HepG2 (cell line): ENCODE measurements around the gene TPM1. TPM values are rescaled to one million over a fixed set of nuclear protein-coding genes. Genes with fewer than 3 reads are reported as not detected.

ENCODE experiments used
- ARHGAP35 ChIP-seq: sonication (generic); formaldehyde crosslinking; IDR thresholded peaks from 2 replicates; pipeline ENCODE4 v1.9.0; 2022; ENCODE audit warnings: mild to moderate bottlenecking, inconsistent platforms, moderate library complexity, missing genetic modification reagents, borderline replicate concordance
- FOSL2 ChIP-seq: sonication (generic); formaldehyde crosslinking; IDR thresholded peaks from 2 replicates; pipeline ENCODE4 v1.4.0; 2020; ENCODE audit warnings: missing genetic modification reagents
- FOXA3 ChIP-seq: IDR thresholded peaks from 2 replicates; pipeline ENCODE4 v1.6.1; 2016; ENCODE audit warnings: missing genetic modification reagents, missing compliant biosample characterization
- HDAC2 ChIP-seq: sonication (generic); formaldehyde crosslinking; IDR thresholded peaks from 2 replicates; pipeline ENCODE4 v1.4.0; 2020; ENCODE audit warnings: missing genetic modification reagents
- HDAC6 ChIP-seq: fragments of 200-600 bp; sonication (generic); IDR thresholded peaks from 2 replicates; pipeline ENCODE4 v1.7.0; 2017; ENCODE audit warnings: mild to moderate bottlenecking, antibody characterized with exemption, low read length, low read depth
- MYC ChIP-seq: sonication (generic); formaldehyde crosslinking; IDR thresholded peaks from 2 replicates; pipeline ENCODE4 v1.9.0; 2021; ENCODE audit warnings: missing genetic modification reagents, borderline replicate concordance
- PITX1 ChIP-seq: sonication (generic); formaldehyde crosslinking; IDR thresholded peaks from 2 replicates; pipeline ENCODE4 v1.5.1; 2020; ENCODE audit warnings: mild to moderate bottlenecking, missing genetic modification reagents
- SNAPC2 ChIP-seq: sonication (generic); formaldehyde crosslinking; IDR thresholded peaks from 2 replicates; pipeline ENCODE4 v1.8.1; 2022; ENCODE audit warnings: mild to moderate bottlenecking, missing genetic modification reagents
- SRF ChIP-seq: IDR thresholded peaks from 2 replicates; pipeline ENCODE4 v1.6.1; 2011; ENCODE audit warnings: mild to moderate bottlenecking, low read depth, low read length, moderate library complexity
- U2AF2 ChIP-seq: fragments of 200-400 bp; formaldehyde crosslinking; IDR thresholded peaks from 2 replicates; pipeline ENCODE4 v1.6.1; 2017; ENCODE audit warnings: low read depth, mild to moderate bottlenecking, low read length
- ZBTB7A ChIP-seq: sonication (generic); formaldehyde crosslinking; IDR thresholded peaks from 2 replicates; pipeline ENCODE4 v1.8.0; 2022; ENCODE audit warnings: mild to moderate bottlenecking, missing genetic modification reagents
- ZNF431 ChIP-seq: sonication (generic); formaldehyde crosslinking; IDR thresholded peaks from 2 replicates; pipeline ENCODE4 v1.9.0; 2022; ENCODE audit warnings: missing genetic modification reagents, low read depth, mild to moderate bottlenecking, borderline replicate concordance
- ZNF572 ChIP-seq: sonication (generic); formaldehyde crosslinking; IDR thresholded peaks from 2 replicates; pipeline ENCODE4 v1.5.1; 2020; ENCODE audit warnings: mild to moderate bottlenecking, missing genetic modification reagents
- ZNF792 ChIP-seq: IDR thresholded peaks from 2 replicates; pipeline ENCODE4 v1.6.1; 2016
- polyA plus RNA-seq, 8 experiments: library from polyadenylated mRNA; depleted of rRNA in 3 of 8; stranded (reverse) in 7 of 8; unstranded in 1 of 8; fragments of >200 nt; fragmentation: Illumina TruSeq in 4 of 8; extraction: Trizol in 4 of 8; gene quantifications; 2 replicates each; pipeline versions ENCODE4 v1.2.1 to v1.2.3, GENCODE V29; 2011 to 2016; ENCODE audit warnings: low read depth in 4 of 8, missing spikeins in 1 of 8, mixed read lengths in 1 of 8; ENCODE audit not compliant: insufficient read depth in 1 of 8
- total RNA-seq, 5 experiments: library from RNA; depleted of rRNA; stranded (reverse); fragments of >200 nt; fragmentation: Illumina TruSeq; extraction: Trizol; gene quantifications; 2 replicates each; pipeline ENCODE4 v1.2.3, GENCODE V29; 2016; ENCODE audit warnings: low read depth in 1 of 5
- TF ChIP-seq, protein P1 (sequence below): sonication (generic); formaldehyde crosslinking; IDR thresholded peaks from 2 replicates; pipeline ENCODE4 v1.5.0; 2020; ENCODE audit warnings: mild to moderate bottlenecking, missing genetic modification reagents, moderate library complexity
- TF ChIP-seq, protein P2 (sequence below), 2 experiments: sonication (generic) in 1 of 2; formaldehyde crosslinking in 1 of 2; IDR thresholded peaks; 2 replicates each; pipeline versions ENCODE4 v1.4.0 to v1.6.1; 2018 to 2020; ENCODE audit warnings: missing genetic modification reagents in 2 of 2, borderline replicate concordance in 1 of 2, low read depth in 1 of 2, mild to moderate bottlenecking in 1 of 2, missing biosample characterization in 1 of 2
- TF ChIP-seq, protein P3 (sequence below): sonication (generic); formaldehyde crosslinking; IDR thresholded peaks from 2 replicates; pipeline ENCODE4 v1.4.0; 2020; ENCODE audit warnings: missing genetic modification reagents
- TF ChIP-seq, protein P4 (sequence below): sonication (generic); formaldehyde crosslinking; IDR thresholded peaks from 2 replicates; pipeline ENCODE4 v1.5.0; 2020; ENCODE audit warnings: mild to moderate bottlenecking, low read depth, missing genetic modification reagents, borderline replicate concordance
- TF ChIP-seq, protein P5 (sequence below): sonication (generic); formaldehyde crosslinking; IDR thresholded peaks from 2 replicates; pipeline ENCODE4 v1.4.0; 2020; ENCODE audit warnings: mild to moderate bottlenecking, missing genetic modification reagents
- TF ChIP-seq, protein P6 (sequence below): IDR thresholded peaks from 2 replicates; pipeline ENCODE4 v1.6.1; 2016; ENCODE audit warnings: mild to moderate bottlenecking, missing biosample characterization, missing genetic modification reagents
- TF ChIP-seq, protein P7 (sequence below): IDR thresholded peaks from 2 replicates; pipeline ENCODE4 v1.6.1; 2012; ENCODE audit warnings: inconsistent platforms

TPM1 gene
- total and polyA plus RNA-seq, 2 of the 13 experiments (the other 11 are each of a cell fraction or from before 2014, with no cell fraction given) = 98.9 to 109 TPM

DNA sequence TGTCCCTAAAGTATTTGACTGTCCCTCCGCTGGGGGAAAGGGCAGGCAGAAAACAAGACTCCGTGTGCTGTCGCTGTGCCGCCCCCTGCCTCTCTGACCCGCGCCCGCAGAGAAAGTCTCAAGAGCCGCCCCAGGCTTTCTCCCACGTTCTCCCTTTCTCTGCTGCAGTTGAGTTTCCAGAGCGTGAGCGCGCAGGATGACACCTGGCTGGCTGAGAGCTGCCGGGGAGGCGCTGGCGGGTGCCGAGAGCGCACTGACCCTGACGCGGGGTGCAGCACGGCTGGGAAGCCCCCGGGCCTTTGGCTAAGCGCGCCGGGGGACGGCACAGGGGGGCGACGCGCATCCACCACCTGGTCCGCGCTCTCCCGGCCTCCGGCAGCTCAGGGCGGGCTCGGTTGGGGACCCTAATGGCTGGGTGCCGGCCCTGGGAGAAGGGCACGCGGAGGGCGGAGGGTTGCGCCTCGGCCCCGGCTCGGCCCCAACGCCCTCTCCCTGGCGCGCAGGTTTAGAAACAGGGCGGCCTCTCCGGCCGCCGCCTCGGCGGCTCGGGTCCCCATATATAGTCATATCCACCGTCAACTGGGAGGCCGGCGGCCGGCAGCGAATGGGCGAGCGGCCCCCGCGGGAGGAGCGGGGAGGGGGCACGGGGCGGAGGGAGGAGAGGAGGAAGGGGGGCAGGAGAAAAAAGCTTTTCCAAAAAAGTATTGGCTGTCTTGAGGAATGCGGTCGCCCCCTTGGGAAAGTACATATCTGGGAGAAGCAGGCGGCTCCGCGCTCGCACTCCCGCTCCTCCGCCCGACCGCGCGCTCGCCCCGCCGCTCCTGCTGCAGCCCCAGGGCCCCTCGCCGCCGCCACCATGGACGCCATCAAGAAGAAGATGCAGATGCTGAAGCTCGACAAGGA, at the start of gene TPM1 (continued):
- TF ChIP-seq, protein P1, sequence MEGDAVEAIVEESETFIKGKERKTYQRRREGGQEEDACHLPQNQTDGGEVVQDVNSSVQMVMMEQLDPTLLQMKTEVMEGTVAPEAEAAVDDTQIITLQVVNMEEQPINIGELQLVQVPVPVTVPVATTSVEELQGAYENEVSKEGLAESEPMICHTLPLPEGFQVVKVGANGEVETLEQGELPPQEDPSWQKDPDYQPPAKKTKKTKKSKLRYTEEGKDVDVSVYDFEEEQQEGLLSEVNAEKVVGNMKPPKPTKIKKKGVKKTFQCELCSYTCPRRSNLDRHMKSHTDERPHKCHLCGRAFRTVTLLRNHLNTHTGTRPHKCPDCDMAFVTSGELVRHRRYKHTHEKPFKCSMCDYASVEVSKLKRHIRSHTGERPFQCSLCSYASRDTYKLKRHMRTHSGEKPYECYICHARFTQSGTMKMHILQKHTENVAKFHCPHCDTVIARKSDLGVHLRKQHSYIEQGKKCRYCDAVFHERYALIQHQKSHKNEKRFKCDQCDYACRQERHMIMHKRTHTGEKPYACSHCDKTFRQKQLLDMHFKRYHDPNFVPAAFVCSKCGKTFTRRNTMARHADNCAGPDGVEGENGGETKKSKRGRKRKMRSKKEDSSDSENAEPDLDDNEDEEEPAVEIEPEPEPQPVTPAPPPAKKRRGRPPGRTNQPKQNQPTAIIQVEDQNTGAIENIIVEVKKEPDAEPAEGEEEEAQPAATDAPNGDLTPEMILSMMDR (CRISPR knock-in tag) = peak; percentile 52
- TF ChIP-seq SNAPC2 (no peak), SRF (peak; percentile 97), HDAC2 (CRISPR knock-in tag) (0 out of 2 replicates have a peak, but pooled peaks have one; percentile 11), ZBTB7A (0 out of 2 replicates have a peak, but pooled peaks have one; percentile 28), U2AF2 (no peak), PITX1 (CRISPR knock-in tag) (peak; percentile 25; the same call in 1 of the 2 replicates), ZNF431 (0 out of 2 replicates have a peak, but pooled peaks have one; percentile 19), ARHGAP35 (peak; percentile 10; the same call in 1 of the 2 replicates), ZNF572 (peak; percentile 79; the same call in 1 of the 2 replicates), ZNF792 (CRISPR knock-in tag) (0 out of 2 replicates have a peak, but pooled peaks have one; percentile 16), HDAC6 (peak; percentile 85; the same call in 1 of the 2 replicates), MYC (CRISPR knock-in tag) (peak; percentile 19; the same call in 1 of the 2 replicates), FOXA3 (CRISPR knock-in tag) (no peak), FOSL2 (CRISPR knock-in tag) (no peak)
- TF ChIP-seq, protein P2, sequence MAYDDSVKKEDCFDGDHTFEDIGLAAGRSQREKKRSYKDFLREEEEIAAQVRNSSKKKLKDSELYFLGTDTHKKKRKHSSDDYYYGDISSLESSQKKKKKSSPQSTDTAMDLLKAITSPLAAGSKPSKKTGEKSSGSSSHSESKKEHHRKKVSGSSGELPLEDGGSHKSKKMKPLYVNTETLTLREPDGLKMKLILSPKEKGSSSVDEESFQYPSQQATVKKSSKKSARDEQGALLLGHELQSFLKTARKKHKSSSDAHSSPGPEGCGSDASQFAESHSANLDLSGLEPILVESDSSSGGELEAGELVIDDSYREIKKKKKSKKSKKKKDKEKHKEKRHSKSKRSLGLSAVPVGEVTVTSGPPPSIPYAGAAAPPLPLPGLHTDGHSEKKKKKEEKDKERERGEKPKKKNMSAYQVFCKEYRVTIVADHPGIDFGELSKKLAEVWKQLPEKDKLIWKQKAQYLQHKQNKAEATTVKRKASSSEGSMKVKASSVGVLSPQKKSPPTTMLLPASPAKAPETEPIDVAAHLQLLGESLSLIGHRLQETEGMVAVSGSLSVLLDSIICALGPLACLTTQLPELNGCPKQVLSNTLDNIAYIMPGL (CRISPR knock-in tag; IDR thresholded peaks at IDR 0.05; ENCODE audit: borderline replicate concordance in 1 of 2, low read depth in 1 of 2) = peak in 1 of 2 experiments; percentile 39; a peak in 1 of 4 replicates
- TF ChIP-seq, protein P3, sequence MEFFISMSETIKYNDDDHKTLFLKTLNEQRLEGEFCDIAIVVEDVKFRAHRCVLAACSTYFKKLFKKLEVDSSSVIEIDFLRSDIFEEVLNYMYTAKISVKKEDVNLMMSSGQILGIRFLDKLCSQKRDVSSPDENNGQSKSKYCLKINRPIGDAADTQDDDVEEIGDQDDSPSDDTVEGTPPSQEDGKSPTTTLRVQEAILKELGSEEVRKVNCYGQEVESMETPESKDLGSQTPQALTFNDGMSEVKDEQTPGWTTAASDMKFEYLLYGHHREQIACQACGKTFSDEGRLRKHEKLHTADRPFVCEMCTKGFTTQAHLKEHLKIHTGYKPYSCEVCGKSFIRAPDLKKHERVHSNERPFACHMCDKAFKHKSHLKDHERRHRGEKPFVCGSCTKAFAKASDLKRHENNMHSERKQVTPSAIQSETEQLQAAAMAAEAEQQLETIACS = peak; percentile 64; the same call in 1 of the 2 replicates
- TF ChIP-seq, protein P4, sequence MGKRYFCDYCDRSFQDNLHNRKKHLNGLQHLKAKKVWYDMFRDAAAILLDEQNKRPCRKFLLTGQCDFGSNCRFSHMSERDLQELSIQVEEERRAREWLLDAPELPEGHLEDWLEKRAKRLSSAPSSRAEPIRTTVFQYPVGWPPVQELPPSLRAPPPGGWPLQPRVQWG (CRISPR knock-in tag) = no peak
- TF ChIP-seq, protein P5, sequence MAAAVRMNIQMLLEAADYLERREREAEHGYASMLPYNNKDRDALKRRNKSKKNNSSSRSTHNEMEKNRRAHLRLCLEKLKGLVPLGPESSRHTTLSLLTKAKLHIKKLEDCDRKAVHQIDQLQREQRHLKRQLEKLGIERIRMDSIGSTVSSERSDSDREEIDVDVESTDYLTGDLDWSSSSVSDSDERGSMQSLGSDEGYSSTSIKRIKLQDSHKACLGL (CRISPR knock-in tag) = peak; percentile 58; the same call in 1 of the 2 replicates
- TF ChIP-seq, protein P6, sequence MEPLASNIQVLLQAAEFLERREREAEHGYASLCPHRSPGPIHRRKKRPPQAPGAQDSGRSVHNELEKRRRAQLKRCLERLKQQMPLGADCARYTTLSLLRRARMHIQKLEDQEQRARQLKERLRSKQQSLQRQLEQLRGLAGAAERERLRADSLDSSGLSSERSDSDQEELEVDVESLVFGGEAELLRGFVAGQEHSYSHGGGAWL (CRISPR knock-in tag) = peak; percentile 63; the same call in 1 of the 2 replicates
- TF ChIP-seq, protein P7, sequence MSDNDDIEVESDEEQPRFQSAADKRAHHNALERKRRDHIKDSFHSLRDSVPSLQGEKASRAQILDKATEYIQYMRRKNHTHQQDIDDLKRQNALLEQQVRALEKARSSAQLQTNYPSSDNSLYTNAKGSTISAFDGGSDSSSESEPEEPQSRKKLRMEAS = no peak; the same call in 1 of the 2 replicates
